Muscle layer of colon (tissue), 2 donors: ENCODE measurements around the gene COL15A1.
"Not testable (repeated sequence)": the region's sequence is repeated elsewhere in the genome, so short reads cannot be mapped to it uniquely, and the experiment has no call there.

ENCODE experiments used
- H3K27ac ChIP-seq: one replicate; pipeline ENCODE4 v1.7.0; 2013; ENCODE audit warnings: low read depth, mild to moderate bottlenecking, low read length, moderate library complexity
- H3K27me3 ChIP-seq, 2 donors: one replicate each; pipeline ENCODE4 v1.7.0; 2013; ENCODE audit warnings: low read length in 2 of 2, mild to moderate bottlenecking in 2 of 2; ENCODE audit not compliant: insufficient read depth in 2 of 2, control insufficient read depth in 1 of 2
- H3K36me3 ChIP-seq: one replicate; pipeline ENCODE4 v1.7.0; 2013; ENCODE audit warnings: mild to moderate bottlenecking, low read length; ENCODE audit not compliant: insufficient read depth
- H3K4me1 ChIP-seq: one replicate; pipeline ENCODE4 v1.7.0; 2013; ENCODE audit warnings: mild to moderate bottlenecking, low read length; ENCODE audit not compliant: insufficient read depth
- H3K4me3 ChIP-seq, 2 donors: one replicate each; pipeline ENCODE4 v1.7.0; 2013; ENCODE audit warnings: low read length in 2 of 2, low read depth in 1 of 2, mild to moderate bottlenecking in 1 of 2, moderate library complexity in 1 of 2
- H3K9ac ChIP-seq: one replicate; pipeline ENCODE4 v1.7.0; 2013; ENCODE audit warnings: low read length
- H3K9me3 ChIP-seq: one replicate; pipeline ENCODE4 v1.7.0; 2013; ENCODE audit warnings: mild to moderate bottlenecking, low read length
- donor health status: abdominal sarcoma.
- donor health status: Adenocarcinoma of cecum.

COL15A1 gene

GRCh38 chr9:99079542-99079941 is 135.8 kb downstream of the COL15A1 start:
- no peaks in the 10 kb centered on the region for H3K9me3 ChIP-seq
- H3K9ac ChIP-seq = no peak overlapping the region
- peaks cover 19% of the 10 kb centered on the region for H3K4me1 ChIP-seq
- no peaks in the 10 kb centered on the region for H3K27me3 ChIP-seq
- H3K36me3 ChIP-seq = no peaks in the 10 kb centered on the region
- H3K4me3 ChIP-seq = no peak overlapping the region
- H3K27ac ChIP-seq = no peak overlapping the region

GRCh38 chr9:99083051-99083450 is 139.3 kb downstream of the COL15A1 start:
- Histone ChIP-seq H3K9me3 (no peaks in the 10 kb centered on the region), H3K27me3 (no peaks in the 10 kb centered on the region), H3K4me1 (peaks cover 20% of the 10 kb centered on the region), H3K9ac (no peak overlapping the region), H3K27ac (no peak overlapping the region), H3K36me3 (no peaks in the 10 kb centered on the region), H3K4me3 (no peak overlapping the region)

- H3K4me3 ChIP-seq = no peak overlapping the region
- H3K9me3 ChIP-seq = no peaks in the 10 kb centered on the region
- peaks cover 20% of the 10 kb centered on the region for H3K4me1 ChIP-seq
- H3K27ac ChIP-seq = no peak overlapping the region
- H3K27me3 ChIP-seq = no peaks in the 10 kb centered on the region
- H3K9ac ChIP-seq = no peak overlapping the region
- no peaks in the 10 kb centered on the region for H3K36me3 ChIP-seq
Observed at GRCh38 chr9:99085949-99086948, 142.5 kb downstream of the COL15A1 start.

GRCh38 chr9:99087462-99087861 is 143.8 kb downstream of the COL15A1 start:
- H3K27me3 ChIP-seq = no peaks in the 10 kb centered on the region
- no peaks in the 10 kb centered on the region for H3K36me3 ChIP-seq
- H3K4me3 ChIP-seq = no peak overlapping the region
- no peak overlapping the region for H3K9ac ChIP-seq
- peaks cover 20% of the 10 kb centered on the region for H3K4me1 ChIP-seq
- no peaks in the 10 kb centered on the region for H3K9me3 ChIP-seq
- no peak overlapping the region for H3K27ac ChIP-seq

- Histone ChIP-seq H3K36me3 (no peaks in the 10 kb centered on the region), H3K27ac (no peak overlapping the region), H3K9ac (no peak overlapping the region), H3K4me1 (peaks cover 12% of the 10 kb centered on the region), H3K27me3 (no peaks in the 10 kb centered on the region), H3K4me3 (no peak overlapping the region), H3K9me3 (no peaks in the 10 kb centered on the region)
Observed at GRCh38 chr9:99090336-99091130, 146.8 kb downstream of the COL15A1 start.

GRCh38 chr9:99092643-99093491 is 149.2 kb downstream of the COL15A1 start:
- Histone ChIP-seq H3K27me3 (no peaks in the 10 kb centered on the region), H3K4me3 (no peak overlapping the region), H3K36me3 (no peaks in the 10 kb centered on the region), H3K4me1 (no peaks in the 10 kb centered on the region), H3K9me3 (no peaks in the 10 kb centered on the region), H3K9ac (no peak overlapping the region), H3K27ac (no peak overlapping the region)

GRCh38 chr9:99093492-99093791 is 149.7 kb downstream of the COL15A1 start:
- H3K27ac ChIP-seq = no peak overlapping the region
- H3K4me3 ChIP-seq = no peak overlapping the region
- no peaks in the 10 kb centered on the region for H3K36me3 ChIP-seq
- no peaks in the 10 kb centered on the region for H3K9me3 ChIP-seq
- H3K4me1 ChIP-seq = no peaks in the 10 kb centered on the region
- no peaks in the 10 kb centered on the region for H3K27me3 ChIP-seq
- no peak overlapping the region for H3K9ac ChIP-seq

- Histone ChIP-seq H3K9ac (no peak overlapping the region), H3K9me3 (no peaks in the 10 kb centered on the region), H3K4me1 (no peaks in the 10 kb centered on the region), H3K27ac (no peak overlapping the region), H3K27me3 (no peaks in the 10 kb centered on the region), H3K36me3 (no peaks in the 10 kb centered on the region), H3K4me3 (no peak overlapping the region)
Observed at GRCh38 chr9:99095565-99095964, 151.9 kb downstream of the COL15A1 start.

GRCh38 chr9:99096409-99096808 is 152.7 kb downstream of the COL15A1 start:
- Histone ChIP-seq H3K4me3 (no peak overlapping the region), H3K36me3 (no peaks in the 10 kb centered on the region), H3K27ac (no peak overlapping the region), H3K9ac (no peak overlapping the region), H3K4me1 (no peaks in the 10 kb centered on the region), H3K9me3 (no peaks in the 10 kb centered on the region), H3K27me3 (no peaks in the 10 kb centered on the region)

- peaks cover 21% of the 10 kb centered on the region for H3K4me1 ChIP-seq
- not testable (repeated sequence) for H3K4me3 ChIP-seq, H3K36me3 ChIP-seq, H3K9me3 ChIP-seq, H3K27ac ChIP-seq, H3K9ac ChIP-seq, H3K27me3 ChIP-seq
Observed at GRCh38 chr9:99099806-99100585, 156.3 kb downstream of the COL15A1 start.
